DOHH2 (cell line): ENCODE results near the gene GPC6.

Experiments used
- H3F3A ChIP-seq: fragments of 200-600 bp; sonication (generic), shearing (Covaris generic); 2 replicates; pipeline ENCODE4 v1.6.0; 2016; ENCODE audit warnings: antibody characterized with exemption, mild to moderate bottlenecking; ENCODE audit not compliant: control insufficient read depth, insufficient read depth
- H3K27ac ChIP-seq: fragments of 200-600 bp; sonication (generic); 2 replicates; pipeline ENCODE4 v1.5.1; 2014; ENCODE audit warnings: low read depth, mild to moderate bottlenecking, low read length, moderate library complexity
- H3K27me3 ChIP-seq: fragments of 200-600 bp; sonication (generic); 2 replicates; pipeline ENCODE4 v1.6.1; 2014; ENCODE audit warnings: mild to moderate bottlenecking, low read length, mixed read lengths; ENCODE audit not compliant: control insufficient read depth
- H3K36me3 ChIP-seq: fragments of 200-600 bp; sonication (generic); 2 replicates; pipeline ENCODE4 v1.6.1; 2014; ENCODE audit warnings: mild to moderate bottlenecking, low read length, moderate library complexity, mixed read lengths; ENCODE audit not compliant: control insufficient read depth
- H3K4me1 ChIP-seq: fragments of 200-600 bp; sonication (generic); 2 replicates; pipeline ENCODE4 v1.6.1; 2014; ENCODE audit warnings: mild to moderate bottlenecking, low read length, mixed read lengths; ENCODE audit not compliant: control insufficient read depth
- H3K4me2 ChIP-seq: fragments of 200-600 bp; sonication (generic); 2 replicates; pipeline ENCODE4 v1.6.0; 2014; ENCODE audit warnings: mild to moderate bottlenecking, low read length, moderate library complexity
- H3K4me3 ChIP-seq: fragments of 200-600 bp; sonication (generic); 2 replicates; pipeline ENCODE4 v1.5.1; 2014; ENCODE audit warnings: mild to moderate bottlenecking, low read length, mixed read lengths
- H3K79me2 ChIP-seq: fragments of 200-600 bp; sonication (generic); 2 replicates; pipeline ENCODE4 v1.6.1; 2014; ENCODE audit warnings: mild to moderate bottlenecking, low read length, mixed read lengths; ENCODE audit not compliant: control insufficient read depth
- H3K9me2 ChIP-seq: fragments of 200-600 bp; sonication (generic); replicated peaks from 2 replicates; pipeline ENCODE4 v1.6.1; 2014; ENCODE audit warnings: mild to moderate bottlenecking, low read length, mixed read lengths; ENCODE audit not compliant: control insufficient read depth
- H3K9me3 ChIP-seq: fragments of 200-600 bp; sonication (generic); 2 replicates; pipeline ENCODE4 v1.6.1; 2014; ENCODE audit warnings: antibody characterized with exemption, low read length, mixed read lengths; ENCODE audit not compliant: control insufficient read depth, insufficient read depth
- H4K20me1 ChIP-seq: fragments of 200-600 bp; sonication (generic); 2 replicates; pipeline ENCODE4 v1.6.0; 2014; ENCODE audit warnings: low read depth, mild to moderate bottlenecking, antibody characterized with exemption, low read length, moderate library complexity; ENCODE audit not compliant: control insufficient read depth, insufficient read depth
- EZH2phosphoT487 ChIP-seq: fragments of 200-600 bp; sonication (generic); IDR thresholded peaks from 2 replicates; pipeline ENCODE4 v1.6.1; 2017; ENCODE audit warnings: borderline replicate concordance, mild to moderate bottlenecking, antibody characterized with exemption, low read length, moderate library complexity, mixed read lengths
- TF ChIP-seq, protein P1 (sequence below): fragments of 200-600 bp; sonication (generic); IDR thresholded peaks from one replicate; pipeline ENCODE4 v1.5.1; 2014; ENCODE audit warnings: antibody characterized with exemption, mild to moderate bottlenecking, low read depth, low read length; ENCODE audit not compliant: poor library complexity, severe bottlenecking

The GPC6 gene

DNA sequence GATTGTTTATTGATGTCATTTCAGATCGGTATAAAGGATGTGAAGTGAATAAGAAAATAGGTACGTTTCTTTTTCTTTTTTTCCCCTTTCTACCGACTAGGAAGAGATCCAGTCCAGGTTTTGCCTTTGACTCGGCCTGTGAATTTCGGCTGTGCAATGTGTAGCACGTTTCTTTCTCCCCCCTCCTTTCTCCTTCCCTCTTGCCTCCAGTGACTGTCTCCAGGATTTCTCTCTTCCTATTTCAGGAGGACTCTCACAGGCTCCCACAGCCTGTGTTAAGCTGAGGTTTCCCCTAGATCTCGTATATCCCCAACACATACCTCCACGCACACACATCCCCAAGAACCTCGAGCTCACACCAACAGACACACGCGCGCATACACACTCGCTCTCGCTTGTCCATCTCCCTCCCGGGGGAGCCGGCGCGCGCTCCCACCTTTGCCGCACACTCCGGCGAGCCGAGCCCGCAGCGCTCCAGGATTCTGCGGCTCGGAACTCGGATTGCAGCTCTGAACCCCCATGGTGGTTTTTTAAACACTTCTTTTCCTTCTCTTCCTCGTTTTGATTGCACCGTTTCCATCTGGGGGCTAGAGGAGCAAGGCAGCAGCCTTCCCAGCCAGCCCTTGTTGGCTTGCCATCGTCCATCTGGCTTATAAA is at the start of gene GPC6:
Gene GPC6, plus strand, starts transcription at position 185 of the 657 bp plus-strand sequence.
- H3K27ac ChIP-seq = no peak within 1 kb of the TSS

DNA sequence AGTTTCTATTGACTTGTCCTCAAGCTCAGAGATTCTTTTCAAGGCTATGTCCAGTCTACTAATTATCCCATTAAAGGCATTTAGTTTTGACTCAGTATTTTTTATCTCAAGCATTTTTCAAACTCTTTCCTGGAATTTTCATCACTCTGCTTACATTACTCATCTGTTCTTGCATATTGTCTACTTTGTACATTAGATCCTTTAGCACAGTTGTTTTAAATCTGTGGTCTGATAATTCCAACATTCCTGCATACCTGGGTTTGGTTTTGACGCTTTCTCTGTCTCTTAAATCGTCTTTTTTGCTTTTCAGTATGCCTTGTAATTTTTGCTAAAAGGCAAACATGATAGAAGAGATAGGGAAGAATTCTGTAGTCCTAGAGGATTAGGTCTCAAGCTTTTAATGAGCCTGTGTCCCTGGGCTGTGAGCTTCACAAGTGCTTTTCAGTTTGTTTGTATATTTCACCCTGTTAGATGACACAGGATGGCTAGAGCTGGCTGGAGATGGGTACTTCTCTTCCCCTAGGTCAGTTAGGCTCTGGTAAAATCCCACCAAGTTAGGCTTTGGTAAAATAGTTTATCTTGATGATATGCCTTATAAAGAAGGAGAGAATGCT is 46.1 kb upstream of the GPC6 start:
- Histone ChIP-seq H3K79me2 (no peaks in the 10 kb centered on the region), H3K4me3 (no peak overlapping the region), H3K4me1 (no peaks in the 10 kb centered on the region), H3K36me3 (no peaks in the 10 kb centered on the region), H3K9me2 (no peaks in the 10 kb centered on the region), H3K27ac (no peak overlapping the region), H3K27me3 (no peaks in the 10 kb centered on the region), H3K4me2 (no peak overlapping the region), H3F3A (no peaks in the 10 kb centered on the region), H3K9me3 (no peaks in the 10 kb centered on the region), H4K20me1 (no peaks in the 10 kb centered on the region)
- TF ChIP-seq, protein P1, sequence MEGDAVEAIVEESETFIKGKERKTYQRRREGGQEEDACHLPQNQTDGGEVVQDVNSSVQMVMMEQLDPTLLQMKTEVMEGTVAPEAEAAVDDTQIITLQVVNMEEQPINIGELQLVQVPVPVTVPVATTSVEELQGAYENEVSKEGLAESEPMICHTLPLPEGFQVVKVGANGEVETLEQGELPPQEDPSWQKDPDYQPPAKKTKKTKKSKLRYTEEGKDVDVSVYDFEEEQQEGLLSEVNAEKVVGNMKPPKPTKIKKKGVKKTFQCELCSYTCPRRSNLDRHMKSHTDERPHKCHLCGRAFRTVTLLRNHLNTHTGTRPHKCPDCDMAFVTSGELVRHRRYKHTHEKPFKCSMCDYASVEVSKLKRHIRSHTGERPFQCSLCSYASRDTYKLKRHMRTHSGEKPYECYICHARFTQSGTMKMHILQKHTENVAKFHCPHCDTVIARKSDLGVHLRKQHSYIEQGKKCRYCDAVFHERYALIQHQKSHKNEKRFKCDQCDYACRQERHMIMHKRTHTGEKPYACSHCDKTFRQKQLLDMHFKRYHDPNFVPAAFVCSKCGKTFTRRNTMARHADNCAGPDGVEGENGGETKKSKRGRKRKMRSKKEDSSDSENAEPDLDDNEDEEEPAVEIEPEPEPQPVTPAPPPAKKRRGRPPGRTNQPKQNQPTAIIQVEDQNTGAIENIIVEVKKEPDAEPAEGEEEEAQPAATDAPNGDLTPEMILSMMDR = no peak
- no peak for TF ChIP-seq EZH2phosphoT487

More for the DNA sequence above, at the start of gene GPC6:
- H3F3A ChIP-seq = no peaks in the 10 kb centered on the region
- no peaks in the 10 kb centered on the region for H4K20me1 ChIP-seq
- H3K79me2 ChIP-seq = no peaks in the 10 kb centered on the region
- no peaks in the 10 kb centered on the region for H3K4me1 ChIP-seq
- peaks cover 9% of the 10 kb centered on the region; the same call in 1 of the 2 replicates for H3K9me3 ChIP-seq
- H3K27me3 ChIP-seq = no peaks in the 10 kb centered on the region
- H3K9me2 ChIP-seq = no peaks in the 10 kb centered on the region
- no peak within 1 kb of the TSS for H3K4me3 ChIP-seq
- no peak within 1 kb of the TSS for H3K4me2 ChIP-seq
- no peaks in the 10 kb centered on the region for H3K36me3 ChIP-seq
- TF ChIP-seq, protein P1 = no peak
- no peak for TF ChIP-seq EZH2phosphoT487

DNA sequence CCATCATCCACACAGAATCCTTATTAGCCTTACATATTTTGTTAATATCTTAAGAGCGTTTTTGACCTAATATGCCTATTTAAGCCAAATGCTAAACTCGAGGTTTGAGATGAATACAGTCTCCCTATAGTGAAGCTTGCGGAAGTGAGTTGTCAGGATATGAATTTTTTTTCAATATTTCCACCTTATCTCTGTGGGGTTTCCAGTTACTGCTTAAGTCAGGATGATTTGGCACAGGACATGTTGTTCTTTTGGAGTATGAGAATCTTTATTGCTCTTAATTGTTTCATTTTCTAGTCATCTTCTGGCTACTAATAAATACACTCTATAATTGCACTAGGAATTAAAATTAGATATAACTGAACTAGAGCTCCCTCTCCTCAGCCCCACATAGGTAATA is 44.2 kb upstream of the GPC6 start:
- TF ChIP-seq, protein P1 = no peak
- TF ChIP-seq EZH2phosphoT487 = no peak
- H3K79me2 ChIP-seq = no peaks in the 10 kb centered on the region
- no peaks in the 10 kb centered on the region for H3K36me3 ChIP-seq
- H3K4me1 ChIP-seq = no peaks in the 10 kb centered on the region
- H3K4me2 ChIP-seq = no peak overlapping the region
- no peaks in the 10 kb centered on the region for H3K9me3 ChIP-seq
- no peaks in the 10 kb centered on the region for H3K27me3 ChIP-seq
- no peak overlapping the region for H3K27ac ChIP-seq
- H4K20me1 ChIP-seq = no peaks in the 10 kb centered on the region
- no peaks in the 10 kb centered on the region for H3F3A ChIP-seq
- no peaks in the 10 kb centered on the region for H3K9me2 ChIP-seq
- no peak overlapping the region for H3K4me3 ChIP-seq
